Measurements from ENCODE around the gene DDRGK1.

The DDRGK1 gene

DNA sequence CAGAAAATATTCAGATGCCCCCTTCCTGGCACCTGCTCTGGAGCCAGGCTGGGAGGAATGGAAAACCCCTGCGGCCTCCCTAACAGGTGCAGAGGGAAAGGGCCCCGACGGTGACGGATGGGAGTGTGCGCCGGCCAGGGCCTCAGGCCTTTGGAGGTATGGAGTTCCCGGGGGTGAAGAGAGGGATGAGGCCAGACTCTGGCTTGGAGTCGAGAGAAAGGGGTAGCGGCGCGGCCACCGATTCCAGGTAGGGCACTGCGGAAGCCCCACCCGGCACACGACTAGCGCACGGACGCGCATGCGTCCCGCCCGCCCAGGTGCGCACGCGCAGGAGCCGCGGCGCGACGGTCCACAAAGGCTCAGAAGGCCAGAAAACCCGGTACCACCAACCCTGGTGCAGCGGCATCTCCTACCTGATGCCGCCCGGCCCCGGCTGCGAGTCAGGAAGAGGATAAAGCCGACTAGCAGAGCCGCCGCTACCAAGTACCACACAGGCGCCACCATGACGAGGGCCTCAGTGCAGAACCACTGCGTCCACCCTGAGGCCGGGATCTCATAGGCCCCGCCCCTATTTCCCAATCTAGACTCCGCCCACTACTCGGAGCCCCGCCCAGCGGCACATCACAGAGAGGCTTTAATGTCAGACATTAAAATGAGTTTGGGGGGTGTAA is at the start of gene DDRGK1:
TSS of gene DDRGK1 (minus strand) at position 559 of the 671 bp plus-strand sequence. CDS start at position 504, 55 bp downstream.
- TF ChIP-seq ZFX (IDR thresholded peaks at IDR 0.05; ENCODE audit: borderline replicate concordance) (no peak), CTCF (IDR thresholded peaks at IDR 0.05) (no peak)
- H3K27ac ChIP-seq, result peak within 1 kb of the TSS; percentile 87

GRCh38 chr20:3251806-3252205 is 47.3 kb upstream of the DDRGK1 start:
- H3K27ac ChIP-seq, result no peak overlapping the region
- TF ChIP-seq CTCF (IDR thresholded peaks at IDR 0.05) (no peak), ZFX (IDR thresholded peaks at IDR 0.05; ENCODE audit: borderline replicate concordance) (no peak)

GRCh38 chr20:3250091-3250504 is 45.6 kb upstream of the DDRGK1 start:
- H3K27ac ChIP-seq, result no peak overlapping the region
- TF ChIP-seq ZFX (IDR thresholded peaks at IDR 0.05; ENCODE audit: borderline replicate concordance) (no peak), CTCF (IDR thresholded peaks at IDR 0.05) (peak; percentile 75)

DNA sequence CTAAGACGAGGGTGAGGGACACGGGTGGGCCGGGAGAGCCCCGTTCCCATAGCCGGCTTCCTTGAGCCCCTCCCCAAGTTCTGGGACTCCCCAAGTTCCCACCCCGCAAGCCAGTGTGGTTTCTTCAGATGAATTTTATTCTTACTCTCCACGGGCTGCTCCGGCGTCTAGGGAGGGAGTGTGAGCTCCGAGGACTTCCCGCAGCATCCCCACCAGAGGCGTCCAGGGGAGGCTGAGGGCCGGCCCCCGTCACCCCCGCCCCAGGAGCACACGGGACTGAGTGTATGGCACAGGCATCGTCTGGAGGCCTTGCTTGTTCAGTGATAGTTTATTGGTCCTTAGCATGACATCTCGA is 44.5 kb upstream of the DDRGK1 start:
- H3K27ac ChIP-seq, result no peak overlapping the region
- TF ChIP-seq ZFX (IDR thresholded peaks at IDR 0.05; ENCODE audit: borderline replicate concordance) (no peak), CTCF (IDR thresholded peaks at IDR 0.05) (no peak)

DNA sequence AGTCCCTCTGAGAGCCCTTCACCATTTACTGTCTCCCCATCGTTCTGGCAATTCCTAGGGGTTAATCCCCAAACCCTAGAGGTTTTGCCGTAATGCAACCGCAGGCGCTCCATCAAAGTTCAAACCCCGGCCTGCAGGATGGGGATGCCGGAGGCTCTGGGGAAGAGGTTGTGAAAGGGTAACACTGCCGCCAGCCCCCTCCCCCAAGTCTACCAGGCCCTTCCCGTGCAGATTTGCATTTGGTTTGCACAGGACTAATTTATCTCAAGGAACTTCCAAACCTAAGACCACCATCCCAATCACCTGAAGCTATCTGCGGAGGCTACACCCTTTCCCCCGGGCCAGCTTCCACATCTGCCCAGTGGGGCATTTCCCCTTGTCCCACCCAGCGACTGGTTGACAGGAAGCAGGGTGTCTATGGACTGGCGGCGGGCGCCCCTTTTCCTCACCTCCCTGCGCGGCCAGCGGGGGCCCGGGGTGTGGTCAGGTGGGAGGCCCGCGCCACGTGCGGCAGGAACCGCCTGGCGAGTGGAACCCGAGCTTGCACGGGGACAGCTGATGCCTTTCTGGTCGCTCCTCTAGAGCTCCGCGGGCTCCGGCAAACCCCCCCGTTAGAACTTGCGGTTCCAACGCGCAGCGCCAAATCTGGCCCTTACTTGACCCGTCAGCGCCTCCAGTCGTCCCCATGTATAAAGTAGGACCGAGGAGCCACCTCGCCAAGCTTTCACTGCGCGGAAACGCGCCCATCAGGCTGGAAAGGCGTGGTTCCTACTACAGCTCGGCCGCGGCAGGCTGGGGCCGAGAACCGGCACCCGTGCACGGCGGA is 43.9 kb upstream of the DDRGK1 start:
- H3K27ac ChIP-seq, result no peak overlapping the region
- TF ChIP-seq CTCF (IDR thresholded peaks at IDR 0.05) (no peak), ZFX (IDR thresholded peaks at IDR 0.05; ENCODE audit: borderline replicate concordance) (no peak)

- no peak overlapping the region for H3K27ac ChIP-seq
- TF ChIP-seq CTCF (IDR thresholded peaks at IDR 0.05) (no peak), ZFX (IDR thresholded peaks at IDR 0.05; ENCODE audit: borderline replicate concordance) (no peak)
These were observed 43.2 kb upstream of the DDRGK1 start for GRCh38 chr20:3247638-3248037.

DNA sequence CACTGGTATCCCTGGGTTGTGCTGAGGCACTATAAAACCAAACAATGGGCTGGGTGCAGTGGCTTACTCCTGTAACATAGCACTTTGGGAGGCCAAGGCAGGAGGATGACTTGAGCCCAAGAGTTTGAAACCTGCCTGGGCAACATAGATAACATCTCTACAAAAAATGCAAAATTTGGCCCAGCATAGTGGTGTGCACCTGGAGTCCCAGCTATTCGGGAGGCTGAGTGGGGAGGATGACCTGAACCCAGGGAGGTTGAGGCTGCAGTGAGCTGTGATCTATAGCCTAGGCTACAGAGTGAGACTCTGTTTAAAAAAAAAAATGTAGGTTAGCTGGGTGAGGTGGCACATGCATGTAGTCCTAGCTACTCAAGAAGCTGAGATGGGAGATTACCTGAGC is 42.2 kb upstream of the DDRGK1 start:
- TF ChIP-seq ZFX (IDR thresholded peaks at IDR 0.05; ENCODE audit: borderline replicate concordance), result no peak
- no peak for TF ChIP-seq CTCF (IDR thresholded peaks at IDR 0.05)
- no peak overlapping the region for H3K27ac ChIP-seq

All from 22Rv1 (cell line).